ENCODE results near the gene ADSS1.

- TF ChIP-seq CTCF (IDR thresholded peaks at IDR 0.05) = no peak
- no peak for TF ChIP-seq POLR2A (IDR thresholded peaks at IDR 0.05)
- TF ChIP-seq POLR2AphosphoS5 (IDR thresholded peaks at IDR 0.05) = no peak
Observed at GRCh38 chr14:104786726-104787675, 63.0 kb downstream of the ADSS1 start.

All from suprapubic skin (tissue), 4 donors.